Skin of body (tissue), 2 donors: ENCODE results near the gene ELOF1. TPM values are rescaled to one million over a fixed set of nuclear protein-coding genes. Genes with fewer than 3 reads are reported as not detected.
"Not testable (repeated sequence)": the region's sequence is repeated elsewhere in the genome, so short reads cannot be mapped to it uniquely, and the experiment has no call there.

Source experiments
- DNase-seq: peaks from one replicate; lab custom pipeline; 2025; lab: John Stamatoyannopoulos, UW
- total RNA-seq: library from RNA; depleted of rRNA; stranded (reverse); fragments of >200 nt; gene quantifications from one replicate; pipeline ENCODE4 v1.2.3, GENCODE V29; 2014

The ELOF1 gene
- total RNA-seq: 13.1 TPM

- DNase-seq: peak; percentile 97
These were observed at the start of gene ELOF1 for GRCh38 chr19:11558881-11559828. Gene ELOF1, minus strand, starts transcription at chr19:11559230. Its CDS starts 4,883 bp downstream, at chr19:11554347.

GRCh38 chr19:11606484-11606883 is 47.5 kb upstream of the ELOF1 start:
- no peak for DNase-seq

- DNase-seq: not testable (repeated sequence)
These were observed 40.7 kb upstream of the ELOF1 start for GRCh38 chr19:11599704-11600103.

- DNase-seq: no peak
These were observed 39.7 kb upstream of the ELOF1 start for GRCh38 chr19:11598746-11599145.

GRCh38 chr19:11598103-11598483 is 39.1 kb upstream of the ELOF1 start:
- no peak for DNase-seq

GRCh38 chr19:11597202-11598102 is 38.4 kb upstream of the ELOF1 start, which contains the start of gene ZNF627:
Gene ZNF627, plus strand, starts transcription at chr19:11597483. Its CDS starts 145 bp downstream, at chr19:11597628.
- DNase-seq: peak; percentile 98

- DNase-seq: no peak
These were observed 37.1 kb upstream of the ELOF1 start for GRCh38 chr19:11596156-11596555.

GRCh38 chr19:11594084-11594483 is 35.1 kb upstream of the ELOF1 start:
- DNase-seq: no peak

GRCh38 chr19:11587975-11588631 is 29.1 kb upstream of the ELOF1 start:
- DNase-seq: no peak

GRCh38 chr19:11587302-11587974 is 28.4 kb upstream of the ELOF1 start:
- peak; percentile 30 for DNase-seq

- no peak for DNase-seq
These were observed 27.3 kb upstream of the ELOF1 start for GRCh38 chr19:11586331-11586730.

GRCh38 chr19:11581740-11582139 is 22.7 kb upstream of the ELOF1 start:
- DNase-seq: no peak

- DNase-seq: no peak
These were observed 21.1 kb upstream of the ELOF1 start for GRCh38 chr19:11580116-11580515.

GRCh38 chr19:11578258-11579142 is 19.5 kb upstream of the ELOF1 start:
- no peak for DNase-seq

- DNase-seq: no peak
These were observed 18.6 kb upstream of the ELOF1 start, which contains the start of gene ACP5 for GRCh38 chr19:11577451-11578257. Gene ACP5, minus strand, starts transcription at chr19:11577645. Its CDS starts 328 bp downstream, at chr19:11577317.

- no peak for DNase-seq
These were observed 17.2 kb upstream of the ELOF1 start for GRCh38 chr19:11576227-11576626.

- no peak for DNase-seq
These were observed 15.7 kb upstream of the ELOF1 start for GRCh38 chr19:11574689-11575088.

- DNase-seq: not testable (repeated sequence)
These were observed 14.7 kb upstream of the ELOF1 start for GRCh38 chr19:11573763-11574162.

- DNase-seq: not testable (repeated sequence)
These were observed 14.3 kb upstream of the ELOF1 start for GRCh38 chr19:11573354-11573753.
